B cell (primary cell): ENCODE data around the gene PKP2.
A peak's percentile ranks its signal among the peaks of the same experiment; 100 is the strongest.

Experiments used
- EZH2 ChIP-seq: IDR thresholded peaks from 2 replicates; pipeline ENCODE4 v1.6.1; 2012; ENCODE audit warnings: borderline replicate concordance, low read depth, mild to moderate bottlenecking, moderate library complexity, low read length; ENCODE audit not compliant: insufficient read depth, poor library complexity, severe bottlenecking
- TF ChIP-seq, protein P1 (sequence below): fragments of 200-600 bp; IDR thresholded peaks from one replicate; pipeline ENCODE4 v1.8.0; 2022; ENCODE audit warnings: antibody characterized with exemption, mild to moderate bottlenecking

GRCh38 chr12:32755654-32756475 is 140.7 kb downstream of the PKP2 start, which contains the start of gene YARS2:
- TF ChIP-seq, protein P1, sequence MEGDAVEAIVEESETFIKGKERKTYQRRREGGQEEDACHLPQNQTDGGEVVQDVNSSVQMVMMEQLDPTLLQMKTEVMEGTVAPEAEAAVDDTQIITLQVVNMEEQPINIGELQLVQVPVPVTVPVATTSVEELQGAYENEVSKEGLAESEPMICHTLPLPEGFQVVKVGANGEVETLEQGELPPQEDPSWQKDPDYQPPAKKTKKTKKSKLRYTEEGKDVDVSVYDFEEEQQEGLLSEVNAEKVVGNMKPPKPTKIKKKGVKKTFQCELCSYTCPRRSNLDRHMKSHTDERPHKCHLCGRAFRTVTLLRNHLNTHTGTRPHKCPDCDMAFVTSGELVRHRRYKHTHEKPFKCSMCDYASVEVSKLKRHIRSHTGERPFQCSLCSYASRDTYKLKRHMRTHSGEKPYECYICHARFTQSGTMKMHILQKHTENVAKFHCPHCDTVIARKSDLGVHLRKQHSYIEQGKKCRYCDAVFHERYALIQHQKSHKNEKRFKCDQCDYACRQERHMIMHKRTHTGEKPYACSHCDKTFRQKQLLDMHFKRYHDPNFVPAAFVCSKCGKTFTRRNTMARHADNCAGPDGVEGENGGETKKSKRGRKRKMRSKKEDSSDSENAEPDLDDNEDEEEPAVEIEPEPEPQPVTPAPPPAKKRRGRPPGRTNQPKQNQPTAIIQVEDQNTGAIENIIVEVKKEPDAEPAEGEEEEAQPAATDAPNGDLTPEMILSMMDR: peak; percentile 92
- TF ChIP-seq EZH2: no peak
